Keratinocyte (primary cell): Measurements from ENCODE around the gene TAF4.

Experiments used
- CTCF ChIP-seq, 3 experiments: IDR thresholded peaks in 1 of 3; conservative IDR thresholded peaks in 1 of 3; optimal IDR thresholded peaks in 1 of 3; 2 replicates in 2 of 3; 3 replicates in 1 of 3; pipeline versions ENCODE3 to v1.5.1; 2011; ENCODE audit warnings: low read length in 3 of 3, mild to moderate bottlenecking in 3 of 3, moderate library complexity in 2 of 3, control low read depth in 1 of 3, inconsistent platforms in 1 of 3; ENCODE audit not compliant: insufficient read depth in 2 of 3; ENCODE audit errors: extremely low read depth in 1 of 3
- EZH2 ChIP-seq: IDR thresholded peaks from one replicate; pipeline ENCODE4 v1.6.1; 2012; ENCODE audit warnings: inconsistent platforms, mild to moderate bottlenecking, low read length, moderate library complexity

- TF ChIP-seq EZH2 (no peak), CTCF (optimal IDR thresholded peaks at IDR 0.05 in 1 of 3, IDR thresholded peaks at IDR 0.05 in 1 of 3, conservative IDR thresholded peaks at IDR 0.05 in 1 of 3; ENCODE audit: extremely low read depth in 1 of 3, insufficient read depth in 2 of 3, low read length in 3 of 3) (no peak)
Measured at GRCh38 chr20:61976644-61977418, 88.8 kb downstream of the TAF4 start.
